ENCODE measurements around the gene UBASH3A. TPM values are rescaled to one million over a fixed set of nuclear protein-coding genes. Genes with fewer than 3 reads are reported as not detected.

The UBASH3A gene
- total and polyA plus RNA-seq, 2 donors (not counting 1 experiment from before 2014, with no cell fraction given), result 0.12 to 0.33 TPM

GRCh38 chr21:42413093-42413492 lies 9.4 kb downstream of the UBASH3A start:
- H3K4me2 ChIP-seq (replicated peaks; ENCODE audit: low read depth, low read length, poor library complexity, severe bottlenecking), result no peak overlapping the region
- H3K79me2 ChIP-seq (ENCODE audit: control insufficient read depth, insufficient read depth, low read length), result no peaks in the 10 kb centered on the region
- no peaks in the 10 kb centered on the region for H3K36me3 ChIP-seq (replicated peaks in 1 of 2; ENCODE audit: control extremely low read depth in 1 of 2, control insufficient read depth in 1 of 2, extremely low read depth in 1 of 2, insufficient read depth in 2 of 2, low read length in 1 of 2)
- Mint-ChIP-seq H3K27me3 (peaks cover 6% of the 10 kb centered on the region), H3K4me3 (no peak overlapping the region), H3K4me1 (peaks cover 32% of the 10 kb centered on the region), H3K27ac (peak overlapping the region; percentile 51), H3K9me3 (ENCODE audit: insufficient read depth) (no peaks in the 10 kb centered on the region)
- intact Hi-C loops (cut with micrococcal nuclease), result no loop called here
- ATAC-seq (ENCODE audit: low read depth) (no peak), DNase-seq (no peak)
- H3K27me3 ChIP-seq (replicated peaks in 1 of 4; ENCODE audit: control extremely low read depth in 1 of 4, control insufficient read depth in 3 of 4, insufficient read depth in 4 of 4, low read length in 3 of 4), result no peaks in the 10 kb centered on the region
- no peak overlapping the region for H3K4me3 ChIP-seq (ENCODE audit: control extremely low read depth in 1 of 5, extremely low read depth in 1 of 5, insufficient read depth in 1 of 5, low read depth in 2 of 5, low read length in 4 of 5)
- H3K4me1 ChIP-seq (ENCODE audit: control insufficient read depth in 2 of 2, insufficient read depth in 2 of 2, low read length in 2 of 2), result peaks cover 6 to 16% of the 10 kb centered on the region in 2 donors
- ChIA-PET CTCF (interaction anchor here (1.2 kb wide), 1 partner anchor 576 kb away, joined by 3 read pairs; no protein-coding TSS in a partner anchor), POLR2A (no interaction called here)
- H3K9ac ChIP-seq (ENCODE audit: low read length), result no peak overlapping the region
- H4K20me1 ChIP-seq (ENCODE audit: control insufficient read depth, insufficient read depth, low read length, poor library complexity, severe bottlenecking), result no peaks in the 10 kb centered on the region
- H3K9me3 ChIP-seq (ENCODE audit: control extremely low read depth in 1 of 3, control insufficient read depth in 2 of 3, insufficient read depth in 1 of 3, low read length in 2 of 3), result no peaks in the 10 kb centered on the region
- no peak for TF ChIP-seq EZH2 (IDR thresholded peaks at IDR 0.05; ENCODE audit: borderline replicate concordance, insufficient read depth, low read depth, low read length, poor library complexity, severe bottlenecking)
- TF ChIP-seq CTCF (IDR thresholded peaks at IDR 0.05), result no peak
- H2AFZ ChIP-seq (ENCODE audit: insufficient read depth, low read depth, low read length, poor library complexity, severe bottlenecking), result no peak overlapping the region
- no peak overlapping the region for H3K27ac ChIP-seq (ENCODE audit: low read length in 2 of 2)
- 97% methylated on average over 14 of the region's 14 CpGs for WGBS (ENCODE audit: insufficient coverage)

- no peaks in the 10 kb centered on the region for H3K36me3 ChIP-seq (replicated peaks in 1 of 2; ENCODE audit: control extremely low read depth in 1 of 2, control insufficient read depth in 1 of 2, extremely low read depth in 1 of 2, insufficient read depth in 2 of 2, low read length in 1 of 2)
- H3K9me3 ChIP-seq (ENCODE audit: control extremely low read depth in 1 of 3, control insufficient read depth in 2 of 3, insufficient read depth in 1 of 3, low read length in 2 of 3), result no peaks in the 10 kb centered on the region
- H2AFZ ChIP-seq (ENCODE audit: insufficient read depth, low read depth, low read length, poor library complexity, severe bottlenecking), result no peak overlapping the region
- Mint-ChIP-seq H3K4me1 (peaks cover 32% of the 10 kb centered on the region), H3K27ac (peak overlapping the region; percentile 51), H3K4me3 (no peak overlapping the region), H3K27me3 (peaks cover 10% of the 10 kb centered on the region), H3K9me3 (ENCODE audit: insufficient read depth) (no peaks in the 10 kb centered on the region)
- WGBS (ENCODE audit: insufficient coverage), result 67% methylated on average over 1 of the region's 4 CpGs
- DNase-seq, result no peak
- H3K4me1 ChIP-seq (ENCODE audit: control insufficient read depth in 2 of 2, insufficient read depth in 2 of 2, low read length in 2 of 2), result peaks cover 6 to 16% of the 10 kb centered on the region in 2 donors
- no peak overlapping the region for H3K4me3 ChIP-seq (ENCODE audit: control extremely low read depth in 1 of 5, extremely low read depth in 1 of 5, insufficient read depth in 1 of 5, low read depth in 2 of 5, low read length in 4 of 5)
- no peak for TF ChIP-seq EZH2 (IDR thresholded peaks at IDR 0.05; ENCODE audit: borderline replicate concordance, insufficient read depth, low read depth, low read length, poor library complexity, severe bottlenecking)
- no peak for TF ChIP-seq CTCF (IDR thresholded peaks at IDR 0.05)
- CTCF ChIA-PET, result interaction anchor here (1.2 kb wide), 1 partner anchor 576 kb away, joined by 3 read pairs; no protein-coding TSS in a partner anchor
- H4K20me1 ChIP-seq (ENCODE audit: control insufficient read depth, insufficient read depth, low read length, poor library complexity, severe bottlenecking), result no peaks in the 10 kb centered on the region
- no peaks in the 10 kb centered on the region for H3K27me3 ChIP-seq (replicated peaks in 1 of 4; ENCODE audit: control extremely low read depth in 1 of 4, control insufficient read depth in 3 of 4, insufficient read depth in 4 of 4, low read length in 3 of 4)
- no peak overlapping the region for H3K4me2 ChIP-seq (replicated peaks; ENCODE audit: low read depth, low read length, poor library complexity, severe bottlenecking)
- POLR2A ChIA-PET, result no interaction called here
- no peak overlapping the region for H3K27ac ChIP-seq (ENCODE audit: low read length in 2 of 2)
- ATAC-seq (ENCODE audit: low read depth), result no peak
- intact Hi-C loops (cut with micrococcal nuclease), result no loop called here
- no peaks in the 10 kb centered on the region for H3K79me2 ChIP-seq (ENCODE audit: control insufficient read depth, insufficient read depth, low read length)
- no peak overlapping the region for H3K9ac ChIP-seq (ENCODE audit: low read length)
Observed at GRCh38 chr21:42413500-42413899, 9.8 kb downstream of the UBASH3A start.

Measured in B cell (primary cell).